GM21619 (cell line): ENCODE results near the gene TTC9C.
"Not testable (repeated sequence)": the region's sequence is repeated elsewhere in the genome, so short reads cannot be mapped to it uniquely, and the experiment has no call there.

Experiments used
- ATAC-seq: cut with Tn5 transposase; IDR thresholded peaks from one replicate; pipeline ENCODE4 v1.9.1; 2021; ENCODE audit not compliant: unreplicated experiment

Gene TTC9C, protein sequence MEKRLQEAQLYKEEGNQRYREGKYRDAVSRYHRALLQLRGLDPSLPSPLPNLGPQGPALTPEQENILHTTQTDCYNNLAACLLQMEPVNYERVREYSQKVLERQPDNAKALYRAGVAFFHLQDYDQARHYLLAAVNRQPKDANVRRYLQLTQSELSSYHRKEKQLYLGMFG

GRCh38 chr11:62728171-62728988 lies at the start of gene TTC9C:
TSS of gene TTC9C (plus strand) at chr11:62728486. CDS start at chr11:62728849, 363 bp downstream.
- ATAC-seq = peak; percentile 19

- ATAC-seq = peak; percentile 63
Observed at GRCh38 chr11:62678770-62679696, 49.3 kb upstream of the TTC9C start, which contains the start of gene UBXN1. TSS of gene UBXN1 (minus strand) at chr11:62679073. CDS start at chr11:62678923, 150 bp downstream.

DNA sequence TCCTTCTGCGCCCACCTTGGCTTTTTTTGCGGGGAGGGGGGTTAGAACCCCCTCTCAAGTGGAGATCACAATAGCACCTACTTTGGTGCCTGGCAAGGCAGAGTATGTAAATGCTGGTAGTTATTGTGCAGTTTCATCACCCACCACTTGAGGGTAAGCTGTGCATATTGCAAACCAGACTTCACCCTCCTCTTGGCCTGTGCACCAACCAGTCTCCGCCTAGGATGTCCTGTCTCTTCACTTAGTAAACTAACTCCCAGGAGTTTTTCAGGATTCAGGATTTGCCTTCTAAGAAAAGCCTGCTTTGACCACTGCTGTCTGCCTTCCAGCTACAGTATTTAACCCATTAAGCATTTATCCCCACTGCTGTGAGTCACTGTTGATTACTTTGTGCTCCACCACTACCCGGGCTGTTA lies 47.5 kb upstream of the TTC9C start:
- peak; percentile 56 for ATAC-seq

- no peak for ATAC-seq
Observed at GRCh38 chr11:62682518-62682917, 45.8 kb upstream of the TTC9C start.

DNA sequence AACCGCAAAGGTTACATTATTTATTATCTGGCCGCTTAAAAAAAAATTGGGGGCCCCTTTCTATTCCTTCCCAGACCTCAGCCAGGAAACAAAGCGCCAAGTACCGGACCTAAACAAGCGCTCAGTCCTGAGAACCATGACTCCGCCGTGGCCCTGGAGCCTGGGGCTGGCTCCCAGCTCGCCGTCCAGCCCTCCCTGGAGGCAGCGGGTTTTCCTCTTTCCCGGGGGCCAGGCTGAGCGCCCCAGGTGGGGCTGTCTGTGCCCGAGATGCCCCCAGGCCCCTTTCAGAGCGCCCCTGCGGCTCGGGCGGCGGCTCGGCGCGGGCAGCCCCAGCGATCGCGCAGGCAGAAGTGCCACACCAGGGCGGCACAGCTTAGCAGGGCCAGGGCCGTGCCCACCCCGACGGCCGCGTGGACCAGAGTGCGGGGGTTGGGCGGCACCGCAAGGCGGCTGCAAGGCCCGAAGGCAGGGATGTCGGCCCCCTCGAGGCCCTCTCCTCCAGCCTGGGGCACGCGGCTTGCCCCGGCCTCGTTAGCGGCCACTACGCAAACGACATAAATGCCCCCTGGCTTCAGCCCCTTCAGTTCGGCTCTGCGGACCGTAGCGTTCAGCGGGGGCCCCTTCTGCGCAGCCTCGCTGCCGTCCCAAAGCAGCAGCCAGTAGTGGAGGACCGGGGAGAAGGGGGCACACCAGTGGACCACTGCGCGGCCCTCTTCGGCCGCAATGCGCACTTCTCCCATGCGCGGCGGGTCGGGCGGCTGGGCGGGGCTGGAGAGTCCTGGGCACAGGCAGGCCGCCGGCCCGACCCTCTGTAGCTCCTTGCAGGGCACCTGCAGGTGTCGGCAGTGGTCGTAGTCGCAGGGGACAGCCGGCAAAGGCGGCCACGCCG lies 40.5 kb upstream of the TTC9C start:
- ATAC-seq = no peak

GRCh38 chr11:62688491-62688890 lies 39.8 kb upstream of the TTC9C start:
- no peak for ATAC-seq

- ATAC-seq = no peak
Observed at GRCh38 chr11:62689421-62690183, 38.7 kb upstream of the TTC9C start, which contains the start of gene LRRN4CL. TSS of gene LRRN4CL (minus strand) at chr11:62689530. CDS start at chr11:62688508, 1,022 bp downstream.

DNA sequence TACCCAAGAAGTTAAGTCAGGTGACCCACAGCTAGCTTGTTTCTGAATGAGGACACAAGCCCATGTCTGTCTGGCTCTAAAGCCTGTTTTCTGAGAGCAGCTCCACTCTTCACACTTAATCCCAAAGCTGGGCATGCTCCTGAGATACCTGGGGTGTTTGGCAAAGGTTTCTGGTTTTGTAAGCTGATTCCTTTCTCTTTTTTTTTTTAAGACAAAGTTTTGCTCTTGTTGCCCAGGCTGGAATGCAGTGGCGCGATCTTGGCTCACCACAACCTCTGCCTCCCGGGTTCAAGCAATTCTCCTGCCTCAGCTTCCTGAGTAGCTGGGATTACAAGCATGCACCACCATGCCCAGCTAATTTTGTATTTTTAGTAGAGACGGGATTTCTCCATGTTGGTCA lies 34.7 kb upstream of the TTC9C start:
- ATAC-seq = not testable (repeated sequence)

DNA sequence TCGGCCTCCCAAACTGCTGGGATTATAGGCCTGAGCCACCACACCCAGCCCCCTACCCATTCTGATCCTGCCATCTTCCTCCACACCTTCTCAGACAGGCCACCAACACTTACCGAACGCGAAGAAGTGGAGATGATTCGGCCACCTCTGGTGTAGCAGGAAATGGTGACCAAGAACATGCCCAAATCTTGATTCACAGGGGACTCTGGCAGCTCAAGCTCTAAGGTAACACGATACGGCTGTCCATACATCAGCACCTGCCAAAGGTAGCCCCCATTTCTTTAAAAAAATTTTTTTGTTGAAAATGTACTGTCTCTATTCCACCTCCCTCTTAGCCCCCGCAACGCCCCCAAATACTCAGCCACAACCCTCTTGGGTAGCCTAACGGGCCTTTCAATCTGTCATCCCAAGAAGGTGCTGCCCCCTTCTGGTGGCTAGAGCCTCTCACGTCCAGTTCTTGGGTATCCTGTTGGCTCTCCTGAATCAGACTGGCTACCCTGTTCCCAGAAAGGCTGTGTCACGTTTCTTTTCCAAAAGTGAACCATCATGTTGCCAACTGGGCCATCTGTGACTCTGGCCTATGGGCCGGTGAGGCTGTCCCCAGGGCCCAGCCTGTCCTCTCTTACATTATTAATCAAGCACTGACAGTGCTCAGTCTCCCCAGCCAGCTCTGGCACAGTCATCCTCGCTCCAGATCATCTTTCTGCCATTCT lies 33.7 kb upstream of the TTC9C start:
- ATAC-seq = no peak

GRCh38 chr11:62702246-62702645 lies 26.0 kb upstream of the TTC9C start:
- ATAC-seq = no peak

GRCh38 chr11:62703921-62704320 lies 24.4 kb upstream of the TTC9C start:
- ATAC-seq = not testable (repeated sequence)

- no peak for ATAC-seq
Observed at GRCh38 chr11:62705413-62705812, 22.9 kb upstream of the TTC9C start.

GRCh38 chr11:62705880-62706849 lies 22.1 kb upstream of the TTC9C start:
- peak; percentile 46 for ATAC-seq

- no peak for ATAC-seq
Observed at GRCh38 chr11:62706850-62707247, 21.4 kb upstream of the TTC9C start.

DNA sequence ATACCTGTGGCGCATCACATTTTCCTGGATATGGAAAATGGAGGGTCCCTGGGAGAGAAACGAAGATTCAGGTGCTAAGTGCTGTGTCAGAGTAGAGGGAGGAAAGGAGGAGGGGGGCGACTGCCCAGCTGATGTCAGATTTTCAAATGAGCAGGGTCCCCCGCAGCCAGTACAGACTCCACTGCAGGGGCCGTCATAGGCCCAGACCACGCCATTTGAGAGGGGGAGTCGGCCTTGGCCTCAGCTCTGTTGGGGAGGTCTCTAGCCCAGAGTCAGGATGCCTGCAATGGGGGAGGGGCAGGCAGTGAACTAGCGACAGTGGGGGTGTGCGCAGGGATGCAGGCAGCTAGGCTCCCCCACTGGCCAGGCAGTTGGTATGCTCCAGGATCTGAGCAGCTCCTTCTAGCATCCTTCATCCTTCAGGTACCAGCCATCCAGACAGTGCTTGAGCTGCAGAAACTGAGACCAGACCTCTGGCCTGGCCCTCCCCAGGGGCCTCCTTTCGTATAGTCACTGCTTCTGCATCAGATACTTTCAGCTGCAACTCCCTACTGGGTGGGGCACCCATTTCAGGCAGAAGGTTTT lies 20.9 kb upstream of the TTC9C start, which contains the start of the genes BSCL2 and GNG3:
TSS of gene BSCL2 (minus strand) at position 148 of the 585 bp plus-strand sequence. CDS start 229 bp downstream, outside the sequence.
TSS of gene GNG3 (plus strand) at position 400 of the 585 bp plus-strand sequence. CDS start 620 bp downstream, outside the sequence.
- no peak for ATAC-seq

DNA sequence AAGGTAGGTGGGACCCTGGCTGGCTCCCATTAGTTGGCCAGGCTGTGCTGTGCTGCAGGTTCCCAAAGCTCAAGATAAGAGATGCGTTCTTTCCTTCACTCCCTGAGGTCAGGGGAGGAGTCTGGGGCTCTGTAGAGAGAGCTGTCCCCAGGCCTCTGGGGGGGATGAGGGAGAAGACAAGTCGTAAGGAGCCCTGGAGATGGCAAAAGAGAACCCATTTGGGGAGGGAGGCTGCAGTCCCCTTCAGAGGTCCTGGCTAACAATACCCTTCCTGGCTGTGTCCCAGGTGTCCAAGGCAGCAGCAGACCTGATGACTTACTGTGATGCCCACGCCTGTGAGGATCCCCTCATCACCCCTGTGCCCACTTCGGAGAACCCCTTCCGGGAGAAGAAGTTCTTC lies 19.9 kb upstream of the TTC9C start:
- ATAC-seq = no peak

- ATAC-seq = no peak
Observed at GRCh38 chr11:62708793-62709192, 19.5 kb upstream of the TTC9C start.
